Fibroblast of pulmonary artery (primary cell): ENCODE data around the gene COX5A.

Source experiments
- DNase-seq: peaks from one replicate; pipeline ENCODE4 v3.0.0-alpha.2; 2010; ENCODE audit warnings: low read depth
- H3K4me3 ChIP-seq: replicated peaks from 2 replicates; pipeline ENCODE4 v1.5.1; 2011; ENCODE audit warnings: low read depth, mild to moderate bottlenecking, control low read depth, low read length, moderate library complexity
- TF ChIP-seq, protein P1 (sequence below): IDR thresholded peaks from 2 replicates; pipeline ENCODE4 v1.5.1; 2011; ENCODE audit warnings: mild to moderate bottlenecking, control low read depth, low read length, inconsistent platforms; ENCODE audit errors: missing control alignments

Gene COX5A

DNA sequence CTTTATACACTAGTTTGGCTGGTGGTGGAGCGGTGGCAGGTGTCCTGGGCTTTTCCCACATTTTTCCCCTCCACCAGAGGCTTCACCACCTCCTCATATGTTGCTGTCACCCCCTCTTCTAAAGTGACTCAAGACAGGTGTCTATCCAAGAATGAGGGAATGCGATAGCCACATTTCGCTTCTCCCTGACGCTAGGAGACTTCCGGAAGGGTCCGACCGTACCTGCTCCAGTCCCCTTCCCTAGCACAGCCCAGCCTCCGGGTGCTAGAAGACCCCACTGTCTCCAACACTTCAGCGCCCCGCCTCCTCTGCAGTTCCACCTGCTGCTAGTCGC is 65.2 kb downstream of the COX5A start:
- DNase-seq = no peak
- H3K4me3 ChIP-seq = peak overlapping the region; percentile 71
- TF ChIP-seq, protein P1, sequence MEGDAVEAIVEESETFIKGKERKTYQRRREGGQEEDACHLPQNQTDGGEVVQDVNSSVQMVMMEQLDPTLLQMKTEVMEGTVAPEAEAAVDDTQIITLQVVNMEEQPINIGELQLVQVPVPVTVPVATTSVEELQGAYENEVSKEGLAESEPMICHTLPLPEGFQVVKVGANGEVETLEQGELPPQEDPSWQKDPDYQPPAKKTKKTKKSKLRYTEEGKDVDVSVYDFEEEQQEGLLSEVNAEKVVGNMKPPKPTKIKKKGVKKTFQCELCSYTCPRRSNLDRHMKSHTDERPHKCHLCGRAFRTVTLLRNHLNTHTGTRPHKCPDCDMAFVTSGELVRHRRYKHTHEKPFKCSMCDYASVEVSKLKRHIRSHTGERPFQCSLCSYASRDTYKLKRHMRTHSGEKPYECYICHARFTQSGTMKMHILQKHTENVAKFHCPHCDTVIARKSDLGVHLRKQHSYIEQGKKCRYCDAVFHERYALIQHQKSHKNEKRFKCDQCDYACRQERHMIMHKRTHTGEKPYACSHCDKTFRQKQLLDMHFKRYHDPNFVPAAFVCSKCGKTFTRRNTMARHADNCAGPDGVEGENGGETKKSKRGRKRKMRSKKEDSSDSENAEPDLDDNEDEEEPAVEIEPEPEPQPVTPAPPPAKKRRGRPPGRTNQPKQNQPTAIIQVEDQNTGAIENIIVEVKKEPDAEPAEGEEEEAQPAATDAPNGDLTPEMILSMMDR = no peak

DNA sequence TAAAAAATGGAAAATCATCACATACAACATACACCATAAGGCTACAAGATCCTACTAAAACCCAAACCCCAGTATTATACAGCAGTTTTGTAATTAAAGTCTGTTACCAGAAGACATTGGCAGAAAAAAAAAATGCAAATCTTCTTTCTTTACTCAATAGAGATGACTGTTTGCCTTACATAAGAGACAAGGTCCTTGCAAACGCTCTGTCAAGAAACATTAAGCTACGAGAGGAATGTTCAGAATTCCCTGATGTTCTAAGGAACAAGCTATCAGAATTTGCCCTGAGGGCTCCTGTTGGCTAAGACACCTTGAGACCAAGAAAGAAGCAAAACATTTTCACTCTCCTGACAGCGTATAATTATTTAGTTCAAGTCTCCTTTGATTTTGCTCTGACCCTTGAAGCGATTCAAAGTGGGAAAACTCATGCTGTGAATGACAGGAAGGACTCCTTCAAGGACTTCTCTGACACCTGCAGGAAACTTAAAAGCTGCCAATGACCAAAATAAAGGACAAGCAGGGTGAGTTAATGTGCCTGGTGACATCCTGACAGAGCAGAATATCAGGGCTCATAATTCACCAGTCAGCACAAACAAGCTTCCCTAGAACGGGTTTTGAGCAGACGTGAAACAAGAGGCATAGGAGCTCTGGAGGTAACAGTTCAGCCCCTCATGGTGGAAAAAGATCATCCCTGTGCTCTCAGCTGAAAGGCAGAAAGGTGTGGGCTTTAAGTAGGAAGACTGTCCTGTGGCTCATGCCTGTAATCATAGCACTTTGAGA is 67.2 kb downstream of the COX5A start:
- TF ChIP-seq, protein P1 = no peak
- DNase-seq = peak; percentile 10
- H3K4me3 ChIP-seq = no peak overlapping the region
